HEK293 (cell line): ENCODE data around the gene UNC119.
A peak's percentile ranks its signal among the peaks of the same experiment; 100 is the strongest.

Experiments used
- CTCF ChIA-PET: fragments of 350-600 bp; formaldehyde crosslinking; extraction: SDS; loops from one replicate; lab custom pipeline; 2021; ENCODE audit warnings: antibody characterized with exemption; lab: Yijun Ruan, JAX
- POLR2A ChIA-PET: fragments of 300-600 bp; formaldehyde crosslinking; extraction: SDS; loops from one replicate; lab custom pipeline; 2020; ENCODE audit warnings: antibody characterized with exemption, inconsistent platforms; lab: Yijun Ruan, JAX
- H3K27ac ChIP-seq: fragments of 200-500 bp; sonication (Bioruptor generic); 2 replicates; pipeline ENCODE4 v1.5.1; 2014; ENCODE audit warnings: low read depth, low read length, control low read depth, inconsistent platforms; ENCODE audit errors: extremely low read depth
- H3K36me3 ChIP-seq, 2 experiments: fragments of 200-500 bp in 1 of 2; sonication (Bioruptor generic) in 1 of 2; 1 replicate in 1 of 2; 2 replicates in 1 of 2; pipeline ENCODE4 v1.5.1; 2014 to 2017; ENCODE audit warnings: inconsistent platforms in 2 of 2, low read length in 2 of 2; ENCODE audit not compliant: control insufficient read depth in 2 of 2, insufficient read depth in 1 of 2
- H3K4me1 ChIP-seq: fragments of 200-500 bp; sonication (Bioruptor generic); 2 replicates; pipeline ENCODE4 v1.5.1; 2014; ENCODE audit warnings: mild to moderate bottlenecking, low read length, inconsistent platforms; ENCODE audit not compliant: control insufficient read depth, insufficient read depth
- H3K4me3 ChIP-seq: 2 replicates; pipeline ENCODE4 v1.5.1; 2011; ENCODE audit warnings: low read depth, mild to moderate bottlenecking, control low read depth, low read length, moderate library complexity
- H3K9me3 ChIP-seq: fragments of 200-500 bp; sonication (Bioruptor generic); 2 replicates; pipeline ENCODE4 v1.5.1; 2014; ENCODE audit warnings: low read depth, low read length, inconsistent platforms; ENCODE audit not compliant: control insufficient read depth, insufficient read depth
- BCL11A ChIP-seq: fragments of 450-650 bp; formaldehyde crosslinking; IDR thresholded peaks from 2 replicates; pipeline ENCODE4 v1.5.1; 2016; ENCODE audit warnings: low read depth, missing biosample characterization, missing genetic modification characterization
- FEZF1 ChIP-seq: fragments of 450-650 bp; formaldehyde crosslinking; IDR thresholded peaks from 2 replicates; pipeline ENCODE4 v1.5.1; 2016; ENCODE audit warnings: missing biosample characterization, missing genetic modification characterization
- IKZF3 ChIP-seq: fragments of 450-650 bp; IDR thresholded peaks from 2 replicates; pipeline ENCODE4 v1.5.0; 2018; ENCODE audit warnings: missing biosample characterization, mild to moderate bottlenecking, missing genetic modification characterization, moderate library complexity
- OSR2 ChIP-seq: fragments of 450-650 bp; formaldehyde crosslinking; IDR thresholded peaks from 2 replicates; pipeline ENCODE4 v1.5.1; 2016; ENCODE audit warnings: missing biosample characterization, missing genetic modification characterization
- SCRT1 ChIP-seq: fragments of 450-650 bp; formaldehyde crosslinking; IDR thresholded peaks from 2 replicates; pipeline ENCODE4 v1.5.1; 2016; ENCODE audit warnings: missing biosample characterization, missing genetic modification characterization, borderline replicate concordance
- TRIM28 ChIP-seq: IDR thresholded peaks from 2 replicates; pipeline ENCODE4 v1.6.1; 2011; ENCODE audit warnings: low read length, control low read depth, borderline replicate concordance
- ZBTB1 ChIP-seq: fragments of 450-650 bp; formaldehyde crosslinking; IDR thresholded peaks from 2 replicates; pipeline ENCODE4 v1.5.1; 2016; ENCODE audit warnings: missing biosample characterization, missing genetic modification characterization
- ZBTB48 ChIP-seq: fragments of 450-650 bp; formaldehyde crosslinking; IDR thresholded peaks from 2 replicates; pipeline ENCODE4 v1.5.1; 2016; ENCODE audit warnings: missing biosample characterization, missing genetic modification characterization
- ZBTB7A ChIP-seq: fragments of 450-650 bp; formaldehyde crosslinking; IDR thresholded peaks from 2 replicates; pipeline ENCODE4 v1.5.1; 2016; ENCODE audit warnings: low read depth, missing biosample characterization, missing genetic modification characterization
- ZFP37 ChIP-seq: fragments of 450-650 bp; formaldehyde crosslinking; IDR thresholded peaks from 2 replicates; pipeline ENCODE4 v1.5.1; 2016; ENCODE audit warnings: missing biosample characterization, missing genetic modification characterization
- ZNF114 ChIP-seq: fragments of 450-650 bp; formaldehyde crosslinking; IDR thresholded peaks from 2 replicates; pipeline ENCODE4 v1.5.0; 2017; ENCODE audit warnings: missing biosample characterization, missing genetic modification characterization
- ZNF121 ChIP-seq: fragments of 450-650 bp; formaldehyde crosslinking; IDR thresholded peaks from 2 replicates; pipeline ENCODE4 v1.5.1; 2016; ENCODE audit warnings: missing biosample characterization, missing genetic modification characterization
- ZNF146 ChIP-seq: fragments of 450-650 bp; formaldehyde crosslinking; IDR thresholded peaks from 2 replicates; pipeline ENCODE4 v1.5.1; 2016; ENCODE audit warnings: missing biosample characterization, missing genetic modification characterization
- ZNF311 ChIP-seq: fragments of 450-650 bp; formaldehyde crosslinking; IDR thresholded peaks from 2 replicates; pipeline ENCODE4 v1.5.1; 2017; ENCODE audit warnings: missing biosample characterization, missing genetic modification characterization, borderline replicate concordance
- ZNF324 ChIP-seq: fragments of 450-650 bp; formaldehyde crosslinking; IDR thresholded peaks from 2 replicates; pipeline ENCODE4 v1.5.1; 2016; ENCODE audit warnings: missing biosample characterization, missing genetic modification characterization
- ZNF335 ChIP-seq: fragments of 450-650 bp; formaldehyde crosslinking; conservative IDR thresholded peaks from 2 replicates; pipeline ENCODE4 v1.5.1; 2016; ENCODE audit warnings: missing biosample characterization, missing genetic modification characterization
- ZNF341 ChIP-seq: fragments of 450-650 bp; formaldehyde crosslinking; IDR thresholded peaks from 2 replicates; pipeline ENCODE4; 2016; ENCODE audit warnings: low read depth, missing biosample characterization, missing genetic modification characterization
- ZNF366 ChIP-seq: fragments of 450-650 bp; formaldehyde crosslinking; conservative IDR thresholded peaks from 2 replicates; pipeline ENCODE4 v1.5.1; 2016; ENCODE audit warnings: missing biosample characterization, missing genetic modification characterization
- ZNF404 ChIP-seq: fragments of 450-650 bp; formaldehyde crosslinking; IDR thresholded peaks from 2 replicates; pipeline ENCODE4 v1.5.1; 2017; ENCODE audit warnings: missing biosample characterization, missing genetic modification characterization
- ZNF510 ChIP-seq: fragments of 450-650 bp; formaldehyde crosslinking; IDR thresholded peaks from 2 replicates; pipeline ENCODE4 v1.5.1; 2018; ENCODE audit warnings: mild to moderate bottlenecking, missing genetic modification characterization, missing biosample characterization; ENCODE audit not compliant: insufficient replicate concordance
- ZNF558 ChIP-seq: fragments of 450-650 bp; formaldehyde crosslinking; IDR thresholded peaks from 2 replicates; pipeline ENCODE4 v1.5.1; 2016; ENCODE audit warnings: missing biosample characterization, missing genetic modification characterization
- ZNF571 ChIP-seq: fragments of 450-650 bp; formaldehyde crosslinking; IDR thresholded peaks from 2 replicates; pipeline ENCODE4 v1.5.0; 2017; ENCODE audit warnings: missing biosample characterization, missing genetic modification characterization
- ZNF600 ChIP-seq: fragments of 450-650 bp; formaldehyde crosslinking; IDR thresholded peaks from 2 replicates; pipeline ENCODE4 v1.5.1; 2016; ENCODE audit warnings: missing biosample characterization, missing genetic modification characterization
- ZNF610 ChIP-seq: fragments of 450-650 bp; formaldehyde crosslinking; IDR thresholded peaks from 2 replicates; pipeline ENCODE4 v1.5.1; 2016; ENCODE audit warnings: missing biosample characterization, missing genetic modification characterization, borderline replicate concordance
- ZNF658 ChIP-seq: fragments of 450-650 bp; formaldehyde crosslinking; IDR thresholded peaks from 2 replicates; pipeline ENCODE4; 2016; ENCODE audit warnings: missing biosample characterization, missing genetic modification characterization
- ZNF777 ChIP-seq: fragments of 450-650 bp; formaldehyde crosslinking; IDR thresholded peaks from 2 replicates; pipeline ENCODE4 v1.5.1; 2017; ENCODE audit warnings: missing biosample characterization, missing genetic modification characterization, borderline replicate concordance
- TF ChIP-seq, protein P1 (sequence below): fragments of 450-650 bp; formaldehyde crosslinking; IDR thresholded peaks from 2 replicates; pipeline ENCODE4 v1.5.1; 2017; ENCODE audit warnings: missing biosample characterization, missing genetic modification characterization
- TF ChIP-seq, protein P2 (sequence below): fragments of 450-650 bp; formaldehyde crosslinking; IDR thresholded peaks from 2 replicates; pipeline ENCODE4 v1.5.1; 2017; ENCODE audit warnings: missing biosample characterization, missing genetic modification characterization
- TF ChIP-seq, protein P3 (sequence below): fragments of 450-650 bp; formaldehyde crosslinking; IDR thresholded peaks from 2 replicates; pipeline ENCODE4 v1.5.1; 2016; ENCODE audit warnings: missing biosample characterization, missing genetic modification characterization
- TF ChIP-seq, protein P4 (sequence below): fragments of 450-650 bp; formaldehyde crosslinking; IDR thresholded peaks from 2 replicates; pipeline ENCODE4; 2016; ENCODE audit warnings: missing biosample characterization, missing genetic modification characterization
- TF ChIP-seq, protein P5 (sequence below): fragments of 450-650 bp; formaldehyde crosslinking; IDR thresholded peaks from 2 replicates; pipeline ENCODE4 v1.5.1; 2017; ENCODE audit warnings: missing biosample characterization, mild to moderate bottlenecking, missing genetic modification characterization, moderate library complexity

The UNC119 gene

DNA sequence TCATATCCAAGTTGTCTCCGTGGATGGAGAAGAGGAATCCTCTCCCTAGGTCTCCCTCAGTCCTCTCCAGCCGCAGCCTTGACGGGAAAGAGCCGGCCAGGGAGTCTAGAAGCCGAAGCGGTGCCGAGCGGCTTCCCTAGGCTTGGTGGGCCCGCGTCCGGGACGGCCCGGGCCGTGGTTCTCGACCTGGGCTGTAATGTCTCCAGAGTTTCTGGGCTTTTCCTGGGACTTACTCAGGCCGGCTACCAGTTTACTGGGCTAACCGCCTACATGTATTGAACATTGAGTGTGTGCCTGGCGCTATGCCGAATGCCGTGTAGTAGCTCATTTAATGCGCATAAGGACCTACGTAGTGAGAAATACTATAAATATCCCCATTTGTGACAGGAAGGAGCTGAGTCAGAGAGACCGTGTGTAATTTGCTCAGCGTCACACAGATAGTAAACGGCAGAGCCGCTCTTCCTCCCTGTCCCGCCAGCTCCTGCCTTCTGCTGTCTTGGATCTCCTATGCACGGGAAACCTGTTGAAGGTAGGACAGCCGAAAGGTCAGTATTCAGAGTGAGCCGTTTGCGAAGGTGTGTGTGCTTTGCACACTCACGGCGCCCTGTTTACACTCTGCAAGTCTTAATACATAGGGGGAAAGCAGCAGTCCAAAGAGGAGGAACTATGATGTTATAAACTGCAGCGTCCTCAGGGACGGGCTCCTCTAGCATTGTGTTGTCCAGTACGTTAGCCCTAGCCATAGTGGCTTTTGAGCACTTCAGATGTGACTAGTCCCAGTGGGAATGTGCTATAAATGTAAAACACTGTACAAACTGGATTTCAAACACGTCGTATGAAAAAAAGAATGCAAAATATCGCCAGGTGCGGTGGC, 47.1 kb upstream of the UNC119 start:
- Histone ChIP-seq H3K4me1 (no peaks in the 10 kb centered on the region), H3K36me3 (peaks cover 24 to 34% of the 10 kb centered on the region in 2 experiments), H3K4me3 (peak overlapping the region; percentile 87), H3K27ac (peak overlapping the region; percentile 90), H3K9me3 (no peaks in the 10 kb centered on the region)
- CTCF ChIA-PET = interaction anchor here (0.6 to 1.0 kb wide), 3 partner anchors 10 to 43 kb away, joined by 3 to 6 read pairs (median 3); no protein-coding TSS in a partner anchor
- POLR2A ChIA-PET = interaction anchor here (0.6 to 3.0 kb wide), 18 partner anchors 9 to 126 kb away, joined by 3 to 30 read pairs (median 4); partner anchors contain the start of genes ALDOC, BLTP2, PIGS and RPL23A
- TF ChIP-seq, protein P1, sequence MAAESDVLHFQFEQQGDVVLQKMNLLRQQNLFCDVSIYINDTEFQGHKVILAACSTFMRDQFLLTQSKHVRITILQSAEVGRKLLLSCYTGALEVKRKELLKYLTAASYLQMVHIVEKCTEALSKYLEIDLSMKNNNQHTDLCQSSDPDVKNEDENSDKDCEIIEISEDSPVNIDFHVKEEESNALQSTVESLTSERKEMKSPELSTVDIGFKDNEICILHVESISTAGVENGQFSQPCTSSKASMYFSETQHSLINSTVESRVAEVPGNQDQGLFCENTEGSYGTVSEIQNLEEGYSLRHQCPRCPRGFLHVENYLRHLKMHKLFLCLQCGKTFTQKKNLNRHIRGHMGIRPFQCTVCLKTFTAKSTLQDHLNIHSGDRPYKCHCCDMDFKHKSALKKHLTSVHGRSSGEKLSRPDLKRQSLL = no peak
- TF ChIP-seq ZNF146 (tag by site-specific recombination) = peak; percentile 23; the same call in 1 of the 2 replicates
- TF ChIP-seq ZNF510 = no peak
- TF ChIP-seq, protein P2, sequence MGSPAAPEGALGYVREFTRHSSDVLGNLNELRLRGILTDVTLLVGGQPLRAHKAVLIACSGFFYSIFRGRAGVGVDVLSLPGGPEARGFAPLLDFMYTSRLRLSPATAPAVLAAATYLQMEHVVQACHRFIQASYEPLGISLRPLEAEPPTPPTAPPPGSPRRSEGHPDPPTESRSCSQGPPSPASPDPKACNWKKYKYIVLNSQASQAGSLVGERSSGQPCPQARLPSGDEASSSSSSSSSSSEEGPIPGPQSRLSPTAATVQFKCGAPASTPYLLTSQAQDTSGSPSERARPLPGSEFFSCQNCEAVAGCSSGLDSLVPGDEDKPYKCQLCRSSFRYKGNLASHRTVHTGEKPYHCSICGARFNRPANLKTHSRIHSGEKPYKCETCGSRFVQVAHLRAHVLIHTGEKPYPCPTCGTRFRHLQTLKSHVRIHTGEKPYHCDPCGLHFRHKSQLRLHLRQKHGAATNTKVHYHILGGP = no peak
- TF ChIP-seq ZFP37 = 0 out of 2 replicates have a peak, but pooled peaks have one; percentile 39
- no peak for TF ChIP-seq FEZF1 (tag by site-specific recombination)
- TF ChIP-seq, protein P3, sequence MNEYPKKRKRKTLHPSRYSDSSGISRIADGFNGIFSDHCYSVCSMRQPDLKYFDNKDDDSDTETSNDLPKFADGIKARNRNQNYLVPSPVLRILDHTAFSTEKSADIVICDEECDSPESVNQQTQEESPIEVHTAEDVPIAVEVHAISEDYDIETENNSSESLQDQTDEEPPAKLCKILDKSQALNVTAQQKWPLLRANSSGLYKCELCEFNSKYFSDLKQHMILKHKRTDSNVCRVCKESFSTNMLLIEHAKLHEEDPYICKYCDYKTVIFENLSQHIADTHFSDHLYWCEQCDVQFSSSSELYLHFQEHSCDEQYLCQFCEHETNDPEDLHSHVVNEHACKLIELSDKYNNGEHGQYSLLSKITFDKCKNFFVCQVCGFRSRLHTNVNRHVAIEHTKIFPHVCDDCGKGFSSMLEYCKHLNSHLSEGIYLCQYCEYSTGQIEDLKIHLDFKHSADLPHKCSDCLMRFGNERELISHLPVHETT (tag by site-specific recombination) = peak; percentile 65; the same call in 1 of the 2 replicates
- 0 out of 2 replicates have a peak, but pooled peaks have one; percentile 40 for TF ChIP-seq ZNF610 (tag by site-specific recombination)
- TF ChIP-seq ZNF600 (tag by site-specific recombination) = 0 out of 2 replicates have a peak, but pooled peaks have one; percentile 63
- TF ChIP-seq ZNF558 (tag by site-specific recombination) = no peak
- TF ChIP-seq ZNF366 (tag by site-specific recombination) = peak; percentile 53; the same call in 1 of the 2 replicates
- TF ChIP-seq, protein P4, sequence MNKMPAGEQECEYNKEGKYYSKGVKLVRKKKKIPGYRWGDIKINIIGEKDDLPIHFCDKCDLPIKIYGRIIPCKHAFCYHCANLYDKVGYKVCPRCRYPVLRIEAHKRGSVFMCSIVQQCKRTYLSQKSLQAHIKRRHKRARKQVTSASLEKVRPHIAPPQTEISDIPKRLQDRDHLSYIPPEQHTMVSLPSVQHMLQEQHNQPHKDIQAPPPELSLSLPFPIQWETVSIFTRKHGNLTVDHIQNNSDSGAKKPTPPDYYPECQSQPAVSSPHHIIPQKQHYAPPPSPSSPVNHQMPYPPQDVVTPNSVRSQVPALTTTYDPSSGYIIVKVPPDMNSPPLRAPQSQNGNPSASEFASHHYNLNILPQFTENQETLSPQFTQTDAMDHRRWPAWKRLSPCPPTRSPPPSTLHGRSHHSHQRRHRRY (tag by site-specific recombination) = no peak
- TF ChIP-seq ZNF335 = peak; percentile 76
- TF ChIP-seq IKZF3 (tag by site-specific recombination) = peak; percentile 88
- TF ChIP-seq ZNF404 (tag by site-specific recombination) = no peak
- TF ChIP-seq TRIM28 = peak; percentile 59; the same call in 1 of the 2 replicates
- TF ChIP-seq ZBTB7A (tag by site-specific recombination) = no peak
- 0 out of 2 replicates have a peak, but pooled peaks have one; percentile 20 for TF ChIP-seq ZNF324 (tag by site-specific recombination)
- peak; percentile 90 for TF ChIP-seq ZNF121 (tag by site-specific recombination)
- TF ChIP-seq ZNF777 = no peak
- TF ChIP-seq BCL11A = no peak; the same call in 1 of the 2 replicates
- no peak for TF ChIP-seq ZNF571 (tag by site-specific recombination)
- TF ChIP-seq, protein P5, sequence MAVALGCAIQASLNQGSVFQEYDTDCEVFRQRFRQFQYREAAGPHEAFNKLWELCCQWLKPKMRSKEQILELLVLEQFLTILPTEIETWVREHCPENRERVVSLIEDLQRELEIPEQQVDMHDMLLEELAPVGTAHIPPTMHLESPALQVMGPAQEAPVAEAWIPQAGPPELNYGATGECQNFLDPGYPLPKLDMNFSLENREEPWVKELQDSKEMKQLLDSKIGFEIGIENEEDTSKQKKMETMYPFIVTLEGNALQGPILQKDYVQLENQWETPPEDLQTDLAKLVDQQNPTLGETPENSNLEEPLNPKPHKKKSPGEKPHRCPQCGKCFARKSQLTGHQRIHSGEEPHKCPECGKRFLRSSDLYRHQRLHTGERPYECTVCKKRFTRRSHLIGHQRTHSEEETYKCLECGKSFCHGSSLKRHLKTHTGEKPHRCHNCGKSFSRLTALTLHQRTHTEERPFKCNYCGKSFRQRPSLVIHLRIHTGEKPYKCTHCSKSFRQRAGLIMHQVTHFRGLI (tag by site-specific recombination) = 0 out of 2 replicates have a peak, but pooled peaks have one; percentile 45
- peak; percentile 70 for TF ChIP-seq ZBTB48
- TF ChIP-seq ZBTB1 = 0 out of 2 replicates have a peak, but pooled peaks have one; percentile 6
- peak; percentile 21 for TF ChIP-seq ZNF341 (tag by site-specific recombination)
- no peak for TF ChIP-seq ZNF114 (tag by site-specific recombination)
- TF ChIP-seq SCRT1 (tag by site-specific recombination) = peak; percentile 94
- TF ChIP-seq OSR2 (tag by site-specific recombination) = 0 out of 2 replicates have a peak, but pooled peaks have one; percentile 22
- TF ChIP-seq ZNF311 (tag by site-specific recombination) = no peak
- no peak for TF ChIP-seq ZNF658 (tag by site-specific recombination)
